Activated T-cell treated with anti-CD3 and anti-CD28 coated beads, Interleukin-2, amount 50 U/mL, for 24 hours (primary cell): ENCODE measurements around the gene HVCN1.

Experiments used
- DNase-seq: peaks from one replicate; pipeline ENCODE4 v3.0.0-alpha.2; 2020
- H3K27ac Mint-ChIP-seq: 2 replicates; pipeline ENCODE4 v1.8.0; 2020; ENCODE audit warnings: mild to moderate bottlenecking, mixed read lengths
- H3K27me3 Mint-ChIP-seq: 2 replicates; pipeline ENCODE4 v1.8.0; 2020; ENCODE audit warnings: mixed read lengths
- H3K36me3 Mint-ChIP-seq: 2 replicates; pipeline ENCODE4 v1.8.0; 2020; ENCODE audit warnings: low read depth, mixed read lengths
- H3K4me1 Mint-ChIP-seq: 2 replicates; pipeline ENCODE4 v1.8.0; 2020; ENCODE audit warnings: low read depth, mixed read lengths
- H3K4me3 Mint-ChIP-seq: 2 replicates; pipeline ENCODE4 v1.8.0; 2020; ENCODE audit warnings: mild to moderate bottlenecking, moderate library complexity, mixed read lengths
- H3K9me3 Mint-ChIP-seq: 2 replicates; pipeline ENCODE4 v1.8.0; 2020; ENCODE audit warnings: mixed read lengths

The HVCN1 gene

DNA sequence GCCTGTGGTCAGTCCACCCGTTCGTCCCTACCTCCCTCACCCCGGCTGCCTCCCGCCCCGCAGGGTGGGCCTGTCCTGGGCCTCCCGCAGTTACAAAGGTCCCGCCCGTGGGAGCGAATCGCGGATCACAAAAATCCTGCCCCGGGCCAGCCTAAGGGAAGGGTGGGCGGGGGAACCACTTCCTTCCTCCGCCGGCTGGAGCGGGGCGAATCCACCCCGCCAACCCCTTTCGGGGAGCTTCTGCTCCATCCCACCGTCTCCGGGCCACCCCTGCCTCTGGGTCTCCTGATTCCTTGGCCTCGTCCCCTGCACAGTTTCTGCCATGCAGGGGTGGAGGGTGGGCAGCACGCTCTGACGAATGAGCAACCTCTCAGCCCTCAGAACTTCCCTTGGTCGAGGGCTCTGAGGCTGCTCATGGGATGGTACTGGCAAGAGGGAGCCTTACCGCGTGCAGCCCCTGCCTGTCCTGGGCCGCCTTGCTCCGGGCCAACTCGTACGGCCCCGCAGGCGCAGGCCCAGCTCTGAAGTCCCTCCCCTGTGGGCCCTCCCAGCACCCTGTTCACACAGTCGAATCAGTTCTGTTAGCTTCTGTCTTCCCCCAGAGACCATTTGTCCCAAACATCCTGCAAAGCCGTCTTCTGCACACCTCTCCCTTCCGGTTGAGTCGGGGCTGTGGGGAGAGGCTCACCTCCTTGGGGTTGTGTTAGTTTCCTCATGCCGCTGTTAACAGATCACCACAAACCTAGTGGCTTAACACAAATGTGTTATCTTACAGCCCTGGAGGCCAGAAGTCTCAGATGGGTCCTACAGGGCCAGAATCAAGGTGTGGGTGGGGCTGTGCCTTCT lies 589 bp upstream of the HVCN1 start:
- H3K27me3 Mint-ChIP-seq, result no peaks in the 10 kb centered on the region
- H3K36me3 Mint-ChIP-seq, result peaks cover 5% of the 10 kb centered on the region
- H3K9me3 Mint-ChIP-seq, result no peaks in the 10 kb centered on the region
- peak; percentile 75 for DNase-seq
- peak overlapping the region; percentile 94 for H3K27ac Mint-ChIP-seq
- H3K4me1 Mint-ChIP-seq, result peaks cover 31% of the 10 kb centered on the region
- H3K4me3 Mint-ChIP-seq, result peak overlapping the region; percentile 82

DNA sequence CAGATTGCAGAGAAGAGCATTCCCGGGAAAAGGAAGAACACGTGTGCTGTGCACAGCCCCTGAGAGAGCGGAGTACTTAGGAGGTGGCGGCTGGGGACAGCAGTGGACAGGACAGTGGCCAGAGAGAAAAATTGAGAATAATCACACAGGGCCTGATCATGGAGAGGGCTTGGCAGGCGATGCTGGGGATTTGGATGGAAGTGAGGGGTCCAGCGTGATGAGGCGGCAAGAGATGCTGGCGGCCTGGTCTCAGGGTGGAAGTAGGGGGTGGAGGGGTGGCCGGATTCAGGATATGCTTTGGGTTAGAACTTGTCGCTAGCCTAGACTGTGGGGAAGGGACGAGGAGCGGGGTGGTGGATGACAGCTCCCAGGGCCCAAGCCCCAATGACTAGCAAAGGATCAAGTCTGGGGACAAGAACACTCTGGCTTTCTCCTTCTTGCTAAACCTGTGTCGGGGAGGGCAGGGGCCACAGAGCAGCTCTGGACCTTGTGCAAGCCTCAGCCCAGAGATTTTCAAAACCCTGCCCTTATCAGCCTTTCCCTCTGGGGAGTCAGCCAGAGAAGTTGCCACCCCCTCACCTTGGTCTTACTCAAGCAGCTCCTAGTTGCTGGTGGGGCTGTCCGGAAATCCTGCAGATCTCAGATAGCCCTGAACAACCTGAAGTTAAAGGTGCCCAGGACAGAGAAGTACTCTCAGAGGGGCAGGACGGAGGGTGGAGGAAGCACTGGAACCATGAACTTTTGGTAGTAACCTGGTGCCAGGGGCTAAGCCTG lies 1.3 kb downstream of the HVCN1 start:
- no peaks in the 10 kb centered on the region for H3K27me3 Mint-ChIP-seq
- peaks cover 5% of the 10 kb centered on the region for H3K36me3 Mint-ChIP-seq
- H3K4me1 Mint-ChIP-seq, result peaks cover 29% of the 10 kb centered on the region
- no peak overlapping the region for H3K27ac Mint-ChIP-seq
- H3K4me3 Mint-ChIP-seq, result peak overlapping the region; percentile 76
- H3K9me3 Mint-ChIP-seq, result no peaks in the 10 kb centered on the region
- DNase-seq, result no peak

DNA sequence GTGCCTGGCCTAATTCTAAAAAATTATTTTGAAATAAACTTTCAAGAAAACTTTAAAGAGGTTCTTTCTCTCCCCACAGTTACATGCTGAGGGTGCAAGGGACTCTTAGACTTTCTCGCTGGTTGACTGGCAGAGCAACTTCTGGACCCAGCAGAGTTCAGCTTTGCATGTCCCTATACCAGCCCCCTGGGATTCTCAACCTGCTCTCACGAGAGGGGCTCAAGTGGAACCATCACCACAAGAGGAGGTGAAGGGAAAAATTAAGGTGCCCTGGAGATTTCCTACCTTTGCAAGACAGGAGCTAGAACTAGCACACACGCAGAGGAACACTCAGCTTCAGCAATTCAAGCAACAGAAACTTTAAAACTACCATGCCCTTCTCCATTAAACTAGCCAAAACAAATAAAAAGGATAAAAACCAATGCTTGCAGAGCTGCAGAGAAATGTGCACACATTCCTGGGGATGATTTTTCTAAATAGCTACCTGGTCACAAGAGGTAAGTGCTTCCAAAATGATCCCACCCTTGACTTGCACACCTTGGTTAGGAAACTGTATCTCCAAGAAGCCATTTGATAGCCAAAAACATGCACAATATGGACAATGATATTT lies 2.5 kb downstream of the HVCN1 start:
- H3K9me3 Mint-ChIP-seq, result no peaks in the 10 kb centered on the region
- no peak overlapping the region for H3K27ac Mint-ChIP-seq
- DNase-seq, result no peak
- H3K27me3 Mint-ChIP-seq, result no peaks in the 10 kb centered on the region
- peaks cover 7% of the 10 kb centered on the region for H3K36me3 Mint-ChIP-seq
- peaks cover 29% of the 10 kb centered on the region for H3K4me1 Mint-ChIP-seq
- no peak overlapping the region for H3K4me3 Mint-ChIP-seq

DNA sequence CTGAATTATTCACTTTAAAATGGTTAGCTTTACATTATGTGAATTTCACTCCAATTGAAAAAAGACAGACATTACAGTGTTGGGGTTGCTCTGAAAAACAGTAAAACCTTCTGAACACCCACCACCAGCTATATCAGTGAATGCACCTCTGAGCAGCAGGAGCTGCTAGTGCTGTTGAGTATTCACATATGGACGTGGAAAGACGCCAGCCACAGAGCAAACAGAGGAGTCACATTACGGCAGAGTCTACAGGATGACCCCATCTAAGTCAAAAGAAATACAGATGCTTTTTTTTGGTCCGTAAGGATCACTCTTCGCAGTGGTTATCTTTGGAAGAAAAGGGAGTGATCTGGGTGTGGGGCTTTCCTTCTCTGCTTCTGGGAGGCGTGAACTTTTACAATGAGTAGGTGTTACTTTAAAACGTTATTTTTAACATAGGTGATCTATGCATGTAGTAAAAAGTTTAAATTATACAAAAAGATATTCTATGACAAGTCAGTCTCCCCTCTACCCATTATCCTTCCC lies 4.5 kb downstream of the HVCN1 start:
- Mint-ChIP-seq H3K4me1 (peaks cover 17% of the 10 kb centered on the region), H3K36me3 (peaks cover 7% of the 10 kb centered on the region), H3K9me3 (no peaks in the 10 kb centered on the region), H3K27ac (no peak overlapping the region), H3K27me3 (no peaks in the 10 kb centered on the region), H3K4me3 (no peak overlapping the region)
- no peak for DNase-seq

DNA sequence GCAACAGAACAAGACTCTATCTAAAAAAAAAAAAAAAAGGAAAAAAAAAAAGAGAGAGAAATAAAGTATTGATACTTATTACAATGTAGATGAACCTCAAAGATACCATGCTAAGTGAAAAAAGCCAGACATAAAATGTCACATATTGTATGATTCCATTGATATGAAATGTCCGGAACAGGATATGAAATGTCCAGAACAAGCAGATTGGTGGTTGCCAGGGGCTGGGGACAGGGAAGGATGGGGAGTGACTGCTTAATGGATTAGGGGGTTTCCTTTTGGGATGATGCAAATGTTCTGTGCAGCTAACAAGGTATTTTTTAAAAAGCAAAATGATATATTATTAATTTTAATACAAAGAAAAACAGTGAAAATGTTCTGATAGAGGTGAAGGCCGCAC lies 5.0 kb downstream of the HVCN1 start:
- H3K36me3 Mint-ChIP-seq, result peaks cover 7% of the 10 kb centered on the region
- H3K4me3 Mint-ChIP-seq, result no peak overlapping the region
- peaks cover 15% of the 10 kb centered on the region for H3K4me1 Mint-ChIP-seq
- no peak overlapping the region for H3K27ac Mint-ChIP-seq
- H3K27me3 Mint-ChIP-seq, result no peaks in the 10 kb centered on the region
- DNase-seq, result no peak
- no peaks in the 10 kb centered on the region for H3K9me3 Mint-ChIP-seq

DNA sequence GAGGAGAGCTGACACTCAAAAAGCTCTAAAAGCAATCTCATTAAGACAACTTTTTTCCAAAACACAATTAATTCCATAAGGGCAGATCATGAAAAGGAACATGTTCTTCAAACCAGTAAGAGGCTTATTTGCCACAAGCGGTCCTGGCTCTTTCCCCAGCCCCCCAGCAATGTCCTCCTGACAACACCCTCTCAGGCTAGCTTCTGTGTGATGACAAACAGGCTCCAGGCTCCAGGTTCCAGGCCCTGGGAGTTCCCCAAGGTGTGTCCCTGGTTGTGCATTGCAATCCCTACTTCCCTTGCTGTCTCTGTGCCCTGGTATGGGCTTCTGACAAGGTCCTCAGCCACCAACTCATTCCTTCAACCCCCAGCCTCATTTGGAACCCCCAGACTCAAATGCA lies 8.9 kb downstream of the HVCN1 start:
- no peaks in the 10 kb centered on the region for H3K9me3 Mint-ChIP-seq

DNA sequence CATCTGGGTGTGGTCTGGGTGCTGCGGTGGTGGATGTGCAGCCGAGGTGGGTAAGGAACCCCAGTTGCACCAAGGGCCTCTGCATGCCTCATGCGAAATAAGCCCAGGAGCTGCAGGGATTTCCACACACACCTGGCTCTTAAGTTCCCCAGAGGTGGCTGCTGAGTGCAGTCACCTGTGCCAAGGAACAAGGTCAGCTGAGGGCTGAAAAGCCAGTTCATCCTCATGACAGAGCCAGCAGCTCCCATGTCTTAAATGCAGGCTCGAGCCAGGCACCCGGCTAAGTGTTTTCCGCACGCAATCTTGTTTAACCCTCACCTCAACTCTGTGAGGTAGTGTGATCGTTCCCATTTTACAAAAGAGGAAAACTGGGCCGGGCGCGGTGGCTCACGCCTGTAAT lies 9.7 kb downstream of the HVCN1 start:
- no peak overlapping the region for H3K4me3 Mint-ChIP-seq
- no peak overlapping the region for H3K27ac Mint-ChIP-seq
- peaks cover 3% of the 10 kb centered on the region for H3K9me3 Mint-ChIP-seq
- peaks cover 11% of the 10 kb centered on the region for H3K36me3 Mint-ChIP-seq
- DNase-seq, result no peak
- no peaks in the 10 kb centered on the region for H3K27me3 Mint-ChIP-seq
- H3K4me1 Mint-ChIP-seq, result peaks cover 21% of the 10 kb centered on the region

More for the DNA sequence above, 8.9 kb downstream of the HVCN1 start:
- Mint-ChIP-seq H3K27ac (peak overlapping the region; percentile 16), H3K27me3 (no peaks in the 10 kb centered on the region), H3K4me3 (no peak overlapping the region), H3K36me3 (peaks cover 6% of the 10 kb centered on the region), H3K4me1 (peaks cover 21% of the 10 kb centered on the region)
- no peak for DNase-seq

DNA sequence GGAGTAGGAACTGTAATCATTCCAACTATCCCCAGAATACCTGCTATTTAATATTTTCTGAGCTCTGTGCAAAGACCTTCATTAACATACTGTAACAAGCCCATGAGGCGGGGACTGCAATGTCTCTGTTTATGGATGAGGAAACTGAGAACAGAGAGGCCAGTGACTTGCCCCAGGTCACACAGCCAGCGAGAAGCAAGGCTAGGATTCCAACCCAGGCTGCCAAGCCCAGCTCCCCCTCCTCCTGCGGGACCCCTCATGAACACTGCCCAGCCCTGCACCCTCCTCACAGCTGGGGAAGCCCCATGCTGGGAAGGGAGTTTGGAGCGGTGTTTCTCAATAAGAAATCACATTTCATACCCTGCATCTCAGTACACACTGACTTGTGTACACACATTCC lies 10.9 kb downstream of the HVCN1 start:
- no peaks in the 10 kb centered on the region for H3K27me3 Mint-ChIP-seq
- H3K36me3 Mint-ChIP-seq, result peaks cover 11% of the 10 kb centered on the region
- peak overlapping the region; percentile 73 for H3K27ac Mint-ChIP-seq
- H3K4me1 Mint-ChIP-seq, result peaks cover 23% of the 10 kb centered on the region
- DNase-seq, result no peak
- H3K4me3 Mint-ChIP-seq, result no peak overlapping the region
- peaks cover 3% of the 10 kb centered on the region for H3K9me3 Mint-ChIP-seq

DNA sequence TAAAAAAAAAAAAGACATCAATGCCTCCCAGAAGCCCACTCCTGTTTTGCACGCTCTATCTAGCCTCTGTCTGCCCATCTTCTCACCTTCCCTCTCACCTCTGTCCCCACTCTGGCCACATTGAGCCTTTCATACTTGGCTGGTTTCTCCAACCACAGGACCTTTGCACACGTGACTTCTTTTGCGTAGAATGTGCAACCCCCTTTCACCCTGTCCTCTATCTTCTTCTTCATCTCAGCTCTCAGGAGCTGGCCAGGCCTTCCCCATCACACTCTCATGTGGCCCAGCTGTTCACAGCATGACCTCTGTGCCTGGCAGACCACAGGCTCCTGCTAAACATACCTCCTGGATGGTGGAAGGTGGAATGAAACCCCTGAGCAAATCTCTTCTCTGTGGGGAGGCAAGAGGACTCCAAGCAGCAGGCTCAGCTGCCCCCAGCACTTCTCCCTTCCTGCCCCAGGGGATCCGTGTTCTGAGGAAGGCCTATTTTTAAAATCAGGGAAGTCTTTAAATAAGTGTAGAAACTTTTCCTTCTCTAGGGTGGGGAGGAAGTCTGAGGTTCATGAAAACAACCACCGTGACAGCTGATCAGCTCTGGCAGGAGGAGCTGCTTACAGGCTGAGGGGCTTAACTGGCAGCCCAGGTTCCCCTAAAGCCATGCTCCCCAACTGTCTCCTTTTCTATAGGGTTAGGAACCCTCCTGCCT lies 11.6 kb downstream of the HVCN1 start:
- Mint-ChIP-seq H3K27me3 (no peaks in the 10 kb centered on the region), H3K9me3 (peaks cover 3% of the 10 kb centered on the region), H3K4me1 (peaks cover 23% of the 10 kb centered on the region), H3K4me3 (no peak overlapping the region), H3K27ac (peak overlapping the region; percentile 73), H3K36me3 (peaks cover 8% of the 10 kb centered on the region)
- no peak for DNase-seq

DNA sequence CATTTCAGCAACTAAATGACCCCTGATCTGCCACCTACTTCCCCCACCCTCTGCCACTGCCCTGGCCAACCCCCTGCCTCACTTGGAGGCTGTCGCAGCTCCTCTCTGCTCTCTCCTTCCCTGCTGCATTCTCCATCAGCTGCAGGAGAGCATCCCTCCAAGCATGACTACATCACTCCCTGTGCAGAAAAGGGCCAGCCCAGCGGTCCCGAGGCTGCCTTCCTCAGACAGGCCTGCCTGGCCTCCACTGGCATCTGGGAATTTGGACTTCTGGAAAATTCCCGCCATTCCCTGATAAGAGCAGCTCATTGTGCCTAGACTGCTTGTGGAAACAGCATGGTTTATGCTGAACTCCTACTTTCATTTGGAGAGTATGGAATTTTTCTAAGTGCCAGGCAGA lies 12.7 kb downstream of the HVCN1 start:
- Mint-ChIP-seq H3K4me1 (peaks cover 23% of the 10 kb centered on the region), H3K27me3 (no peaks in the 10 kb centered on the region), H3K9me3 (peaks cover 3% of the 10 kb centered on the region), H3K36me3 (peaks cover 8% of the 10 kb centered on the region), H3K27ac (peak overlapping the region; percentile 37), H3K4me3 (no peak overlapping the region)
- no peak for DNase-seq

DNA sequence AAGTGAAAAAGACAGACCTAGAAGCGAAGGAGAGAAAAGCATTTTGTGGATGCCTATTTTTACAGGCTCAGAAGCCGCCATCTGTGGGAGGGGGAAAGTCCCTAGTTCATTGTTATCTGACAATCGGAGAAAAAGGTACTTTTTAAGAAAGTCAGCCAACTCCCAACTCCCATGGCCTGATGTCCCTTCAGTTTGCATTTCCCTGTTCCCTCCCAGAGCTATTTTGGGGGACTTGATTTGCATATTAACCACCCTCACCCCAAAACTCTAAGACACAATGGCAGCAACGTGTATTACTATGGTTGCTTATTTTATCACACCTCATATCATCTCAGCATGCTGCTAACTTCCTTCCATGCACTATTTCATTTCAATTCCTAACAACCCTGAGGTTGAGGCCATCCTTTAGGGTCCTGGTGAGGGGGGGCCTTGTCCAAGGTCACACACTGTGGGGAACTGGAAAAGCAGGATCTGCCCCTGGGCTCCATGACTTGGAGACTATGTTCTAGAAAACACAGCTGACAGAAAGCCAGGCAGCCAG lies 18.7 kb downstream of the HVCN1 start:
- peak overlapping the region; percentile 48 for H3K4me3 Mint-ChIP-seq

DNA sequence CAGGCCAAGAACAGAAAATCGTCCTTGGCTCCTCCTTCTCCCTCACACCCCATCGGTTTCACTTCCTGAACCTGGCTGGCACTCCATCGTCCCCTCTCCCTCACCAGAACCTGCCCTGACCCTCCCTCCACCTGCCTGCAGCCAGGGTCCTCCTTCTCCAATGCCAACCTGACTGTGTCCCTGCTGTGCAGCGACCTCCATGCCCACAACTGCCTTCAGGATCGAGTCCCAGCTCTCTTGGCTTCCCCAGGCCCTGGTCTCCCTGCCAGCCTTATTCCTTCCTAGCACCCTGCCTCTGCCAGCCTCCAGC lies 19.8 kb downstream of the HVCN1 start:
- Mint-ChIP-seq H3K27me3 (no peaks in the 10 kb centered on the region), H3K27ac (peak overlapping the region; percentile 92), H3K36me3 (peaks cover 17% of the 10 kb centered on the region), H3K9me3 (peaks cover 12% of the 10 kb centered on the region), H3K4me1 (peaks cover 29% of the 10 kb centered on the region), H3K4me3 (no peak overlapping the region)
- no peak for DNase-seq

More for the DNA sequence above, 18.7 kb downstream of the HVCN1 start:
- Mint-ChIP-seq H3K27ac (peak overlapping the region; percentile 92), H3K9me3 (peaks cover 6% of the 10 kb centered on the region), H3K4me1 (peaks cover 29% of the 10 kb centered on the region), H3K27me3 (no peaks in the 10 kb centered on the region), H3K36me3 (peaks cover 12% of the 10 kb centered on the region)
- peak; percentile 43 for DNase-seq

DNA sequence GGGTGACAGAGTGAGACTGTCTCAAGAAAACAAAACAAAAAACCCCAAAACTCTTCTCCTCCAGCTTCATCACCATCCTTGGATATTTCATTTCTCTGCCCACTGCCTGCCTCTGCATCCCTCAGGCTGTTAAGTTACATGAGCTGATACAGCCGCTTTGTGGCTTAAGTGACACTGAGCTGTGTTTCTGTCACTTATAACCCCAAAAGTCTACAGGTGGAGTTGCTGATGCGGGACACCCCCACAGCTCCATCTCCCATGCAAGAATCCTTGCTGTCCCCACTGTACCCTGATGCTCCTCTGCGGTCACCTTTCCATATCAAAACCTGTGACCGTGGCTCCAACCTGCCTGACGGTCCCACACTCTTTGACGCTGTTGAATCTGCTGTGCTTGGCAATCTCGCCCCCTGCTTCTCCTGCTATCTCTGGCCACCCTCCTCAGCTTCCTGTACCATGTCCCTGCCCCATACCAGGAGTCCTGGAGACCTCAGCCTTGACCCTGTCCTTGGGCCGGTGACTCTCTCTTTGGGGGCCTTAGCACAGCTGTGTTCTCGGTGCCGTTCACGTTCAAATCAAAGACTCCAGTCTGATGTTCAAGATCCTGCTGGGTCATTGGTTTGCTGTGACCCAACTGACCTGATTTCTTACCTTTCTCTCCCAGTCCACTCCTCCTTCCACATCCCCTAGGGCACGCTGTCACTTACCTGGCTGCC lies 20.3 kb downstream of the HVCN1 start:
- H3K4me3 Mint-ChIP-seq, result no peak overlapping the region
- DNase-seq, result no peak
- no peaks in the 10 kb centered on the region for H3K27me3 Mint-ChIP-seq
- H3K4me1 Mint-ChIP-seq, result peaks cover 26% of the 10 kb centered on the region
- H3K27ac Mint-ChIP-seq, result peak overlapping the region; percentile 92
- peaks cover 21% of the 10 kb centered on the region for H3K36me3 Mint-ChIP-seq
- peaks cover 14% of the 10 kb centered on the region for H3K9me3 Mint-ChIP-seq
